H1 (cell line): ENCODE data around the gene AP3D1. TPM values are rescaled to one million over a fixed set of nuclear protein-coding genes. Genes with fewer than 3 reads are reported as not detected.

Source experiments
- ATF2 ChIP-seq: IDR thresholded peaks from 2 replicates; pipeline ENCODE4 v1.6.1; 2012; ENCODE audit warnings: low read length, inconsistent platforms
- polyA plus RNA-seq, 7 experiments: library from polyadenylated mRNA; depleted of rRNA in 3 of 7; stranded (reverse) in 5 of 7; unstranded in 2 of 7; fragments of >200 nt in 5 of 7; fragments of 200-250 nt in 2 of 7; gene quantifications; 1 replicate in 5 of 7; 2 replicates in 1 of 7; 4 replicates in 1 of 7; pipeline versions ENCODE4 v1.2.1 to v1.2.3, GENCODE V29; 2011 to 2013; ENCODE audit warnings: missing spikeins in 2 of 7, mixed read lengths in 2 of 7
- total RNA-seq: library from RNA; stranded (reverse); fragmentation: NEBNext Ultra II Directional; extraction: Animal tissue kit (Norgen Biotek cat#: 25700); gene quantifications from 2 replicates; pipeline ENCODE4 v1.2.1, GENCODE V29; 2021

The AP3D1 gene
- total and polyA plus RNA-seq, 2 of the 8 experiments (the other 6 are each of a cell fraction or from before 2014, with no cell fraction given) = 161 to 174 TPM

- TF ChIP-seq ATF2 = no peak
These were observed 47.8 kb upstream of the AP3D1 start (continued) for GRCh38 chr19:2199215-2199614.
